Measurements from ENCODE around the gene STK11IP. TPM values are rescaled to one million over a fixed set of nuclear protein-coding genes. Genes with fewer than 3 reads are reported as not detected.

Gene STK11IP
- total and polyA plus RNA-seq, 2 of the 13 experiments (the other 11 are each of a cell fraction or from before 2014, with no cell fraction given): 12.8 to 24.0 TPM

- TF ChIP-seq, protein P1, sequence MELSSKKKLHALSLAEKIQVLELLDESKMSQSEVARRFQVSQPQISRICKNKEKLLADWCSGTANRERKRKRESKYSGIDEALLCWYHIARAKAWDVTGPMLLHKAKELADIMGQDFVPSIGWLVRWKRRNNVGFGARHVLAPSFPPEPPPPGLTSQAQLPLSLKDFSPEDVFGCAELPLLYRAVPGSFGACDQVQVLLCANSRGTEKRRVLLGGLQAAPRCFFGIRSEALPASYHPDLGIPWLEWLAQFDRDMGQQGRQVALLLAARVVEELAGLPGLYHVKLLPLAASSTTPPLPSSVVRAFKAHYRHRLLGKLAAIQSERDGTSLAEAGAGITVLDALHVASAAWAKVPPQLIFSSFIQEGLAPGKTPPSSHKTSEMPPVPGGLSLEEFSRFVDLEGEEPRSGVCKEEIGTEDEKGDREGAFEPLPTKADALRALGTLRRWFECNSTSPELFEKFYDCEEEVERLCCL (CRISPR knock-in tag; IDR thresholded peaks at IDR 0.05; ENCODE audit: borderline replicate concordance): no peak
- TF ChIP-seq KLF11 (CRISPR knock-in tag; IDR thresholded peaks at IDR 0.05) (no peak), BHLHE40 (IDR thresholded peaks at IDR 0.05; ENCODE audit: low read length) (no peak), ZFP82 (CRISPR knock-in tag; IDR thresholded peaks at IDR 0.05; ENCODE audit: borderline replicate concordance) (no peak), RORA (CRISPR knock-in tag; IDR thresholded peaks at IDR 0.05) (no peak), ATF2 (CRISPR knock-in tag; IDR thresholded peaks at IDR 0.05) (no peak), MZF1 (CRISPR knock-in tag; IDR thresholded peaks at IDR 0.05; ENCODE audit: borderline replicate concordance) (no peak), ZNF747 (CRISPR knock-in tag; IDR thresholded peaks at IDR 0.05; ENCODE audit: borderline replicate concordance) (no peak), ZNF773 (CRISPR knock-in tag; IDR thresholded peaks at IDR 0.05; ENCODE audit: borderline replicate concordance) (no peak), ARHGAP35 (CRISPR knock-in tag; IDR thresholded peaks at IDR 0.05; ENCODE audit: borderline replicate concordance) (no peak), RBFOX2 (IDR thresholded peaks at IDR 0.05; ENCODE audit: low read depth, low read length) (peak; percentile 60; the same call in 1 of the 2 replicates), GATAD1 (CRISPR knock-in tag; IDR thresholded peaks at IDR 0.05) (no peak), PAF1 (CRISPR knock-in tag; IDR thresholded peaks at IDR 0.05) (peak; percentile 77; the same call in 1 of the 2 replicates), CEBPG (CRISPR knock-in tag; IDR thresholded peaks at IDR 0.05) (no peak), HNRNPLL (IDR thresholded peaks at IDR 0.05; ENCODE audit: low read depth, low read length, poor library complexity, severe bottlenecking) (no peak), ZNF816 (CRISPR knock-in tag; IDR thresholded peaks at IDR 0.05; ENCODE audit: borderline replicate concordance) (no peak), SNRNP70 (IDR thresholded peaks at IDR 0.05; ENCODE audit: low read depth, low read length) (no peak), ZNF18 (CRISPR knock-in tag; IDR thresholded peaks at IDR 0.05; ENCODE audit: insufficient replicate concordance) (no peak), ZNF605 (CRISPR knock-in tag; IDR thresholded peaks at IDR 0.05) (peak; percentile 8; the same call in 1 of the 2 replicates), SKI (IDR thresholded peaks at IDR 0.05; ENCODE audit: partially characterized antibody) (no peak), ZNF549 (CRISPR knock-in tag; IDR thresholded peaks at IDR 0.05) (no peak), PHF8 (CRISPR knock-in tag; IDR thresholded peaks at IDR 0.05) (no peak)
- TF ChIP-seq, protein P2, sequence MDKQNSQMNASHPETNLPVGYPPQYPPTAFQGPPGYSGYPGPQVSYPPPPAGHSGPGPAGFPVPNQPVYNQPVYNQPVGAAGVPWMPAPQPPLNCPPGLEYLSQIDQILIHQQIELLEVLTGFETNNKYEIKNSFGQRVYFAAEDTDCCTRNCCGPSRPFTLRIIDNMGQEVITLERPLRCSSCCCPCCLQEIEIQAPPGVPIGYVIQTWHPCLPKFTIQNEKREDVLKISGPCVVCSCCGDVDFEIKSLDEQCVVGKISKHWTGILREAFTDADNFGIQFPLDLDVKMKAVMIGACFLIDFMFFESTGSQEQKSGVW (CRISPR knock-in tag; IDR thresholded peaks at IDR 0.05; ENCODE audit: borderline replicate concordance): no peak
Measured at GRCh38 chr2:219561179-219562048, 36.2 kb upstream of the STK11IP start (continued).

Measured in HepG2 (cell line).